Mammary epithelial cell (primary cell): ENCODE results near the gene KRT15.

Source experiments
- EZH2 ChIP-seq: IDR thresholded peaks from 2 replicates; pipeline ENCODE4 v1.6.1; 2012; ENCODE audit warnings: low read length, inconsistent platforms, borderline replicate concordance
- TF ChIP-seq, protein P1 (sequence below), 2 donors: IDR thresholded peaks in 1 of 2; conservative IDR thresholded peaks in 1 of 2; 2 replicates each; pipeline ENCODE4 v1.5.1; 2011 to 2012; ENCODE audit warnings: inconsistent platforms in 2 of 2, low read length in 2 of 2, mild to moderate bottlenecking in 2 of 2, control low read depth in 1 of 2, low read depth in 1 of 2; ENCODE audit not compliant: insufficient read depth in 1 of 2; ENCODE audit errors: extremely low read depth in 1 of 2

DNA sequence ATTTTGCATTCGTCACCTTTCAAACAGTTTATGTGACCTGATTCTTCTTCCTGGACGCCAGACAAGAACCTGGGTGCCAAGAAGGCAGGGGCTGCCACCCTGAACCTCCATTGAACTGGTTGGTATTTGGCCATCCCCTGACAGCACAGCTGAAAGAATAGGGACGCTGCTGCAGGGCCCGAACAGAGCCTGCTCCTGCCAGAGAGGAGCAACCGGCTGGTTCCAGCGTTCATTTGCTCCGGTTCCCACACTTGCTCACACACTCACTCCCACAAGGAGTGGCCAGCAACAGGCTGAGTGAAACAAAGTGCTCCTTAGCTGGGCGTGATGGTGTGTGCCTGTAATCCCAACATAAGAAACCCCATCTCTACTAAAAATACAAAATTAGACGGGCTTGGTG lies 38.2 kb upstream of the KRT15 start:
- TF ChIP-seq, protein P1, sequence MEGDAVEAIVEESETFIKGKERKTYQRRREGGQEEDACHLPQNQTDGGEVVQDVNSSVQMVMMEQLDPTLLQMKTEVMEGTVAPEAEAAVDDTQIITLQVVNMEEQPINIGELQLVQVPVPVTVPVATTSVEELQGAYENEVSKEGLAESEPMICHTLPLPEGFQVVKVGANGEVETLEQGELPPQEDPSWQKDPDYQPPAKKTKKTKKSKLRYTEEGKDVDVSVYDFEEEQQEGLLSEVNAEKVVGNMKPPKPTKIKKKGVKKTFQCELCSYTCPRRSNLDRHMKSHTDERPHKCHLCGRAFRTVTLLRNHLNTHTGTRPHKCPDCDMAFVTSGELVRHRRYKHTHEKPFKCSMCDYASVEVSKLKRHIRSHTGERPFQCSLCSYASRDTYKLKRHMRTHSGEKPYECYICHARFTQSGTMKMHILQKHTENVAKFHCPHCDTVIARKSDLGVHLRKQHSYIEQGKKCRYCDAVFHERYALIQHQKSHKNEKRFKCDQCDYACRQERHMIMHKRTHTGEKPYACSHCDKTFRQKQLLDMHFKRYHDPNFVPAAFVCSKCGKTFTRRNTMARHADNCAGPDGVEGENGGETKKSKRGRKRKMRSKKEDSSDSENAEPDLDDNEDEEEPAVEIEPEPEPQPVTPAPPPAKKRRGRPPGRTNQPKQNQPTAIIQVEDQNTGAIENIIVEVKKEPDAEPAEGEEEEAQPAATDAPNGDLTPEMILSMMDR (conservative IDR thresholded peaks at IDR 0.05 in 1 of 2, IDR thresholded peaks at IDR 0.05 in 1 of 2; ENCODE audit: extremely low read depth in 1 of 2, insufficient read depth in 1 of 2, low read depth in 1 of 2, low read length in 2 of 2), result no peak
- no peak for TF ChIP-seq EZH2
